ENCODE measurements around the gene EFS. TPM values are rescaled to one million over a fixed set of nuclear protein-coding genes. Genes with fewer than 3 reads are reported as not detected.

The EFS gene
- total and polyA plus RNA-seq, 10 of the 15 experiments (the other 5 are each of a cell fraction or from before 2014, with no cell fraction given) = 0.08 TPM; not detected in 9

DNA sequence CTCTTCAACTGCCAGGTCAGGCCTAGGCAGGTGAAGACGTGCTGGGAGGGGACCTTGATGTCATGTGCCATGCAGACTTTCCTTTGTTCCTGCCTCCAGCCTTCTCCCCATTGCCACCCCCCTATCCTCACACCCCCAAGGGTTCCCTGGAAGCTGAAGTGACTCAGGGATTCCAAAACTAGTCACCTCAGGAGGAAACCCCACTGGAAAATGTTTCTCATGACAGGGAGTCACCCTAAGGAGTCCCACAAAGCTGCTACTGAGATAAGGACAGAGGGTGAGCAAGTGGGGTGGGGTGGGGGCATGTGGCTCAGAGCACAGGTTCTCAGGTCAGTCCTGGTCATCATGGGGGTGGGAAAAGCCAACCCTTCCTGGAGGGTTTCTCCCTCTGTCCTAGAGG, 5.2 kb upstream of the EFS start (continued):
- TF ChIP-seq, protein P1, sequence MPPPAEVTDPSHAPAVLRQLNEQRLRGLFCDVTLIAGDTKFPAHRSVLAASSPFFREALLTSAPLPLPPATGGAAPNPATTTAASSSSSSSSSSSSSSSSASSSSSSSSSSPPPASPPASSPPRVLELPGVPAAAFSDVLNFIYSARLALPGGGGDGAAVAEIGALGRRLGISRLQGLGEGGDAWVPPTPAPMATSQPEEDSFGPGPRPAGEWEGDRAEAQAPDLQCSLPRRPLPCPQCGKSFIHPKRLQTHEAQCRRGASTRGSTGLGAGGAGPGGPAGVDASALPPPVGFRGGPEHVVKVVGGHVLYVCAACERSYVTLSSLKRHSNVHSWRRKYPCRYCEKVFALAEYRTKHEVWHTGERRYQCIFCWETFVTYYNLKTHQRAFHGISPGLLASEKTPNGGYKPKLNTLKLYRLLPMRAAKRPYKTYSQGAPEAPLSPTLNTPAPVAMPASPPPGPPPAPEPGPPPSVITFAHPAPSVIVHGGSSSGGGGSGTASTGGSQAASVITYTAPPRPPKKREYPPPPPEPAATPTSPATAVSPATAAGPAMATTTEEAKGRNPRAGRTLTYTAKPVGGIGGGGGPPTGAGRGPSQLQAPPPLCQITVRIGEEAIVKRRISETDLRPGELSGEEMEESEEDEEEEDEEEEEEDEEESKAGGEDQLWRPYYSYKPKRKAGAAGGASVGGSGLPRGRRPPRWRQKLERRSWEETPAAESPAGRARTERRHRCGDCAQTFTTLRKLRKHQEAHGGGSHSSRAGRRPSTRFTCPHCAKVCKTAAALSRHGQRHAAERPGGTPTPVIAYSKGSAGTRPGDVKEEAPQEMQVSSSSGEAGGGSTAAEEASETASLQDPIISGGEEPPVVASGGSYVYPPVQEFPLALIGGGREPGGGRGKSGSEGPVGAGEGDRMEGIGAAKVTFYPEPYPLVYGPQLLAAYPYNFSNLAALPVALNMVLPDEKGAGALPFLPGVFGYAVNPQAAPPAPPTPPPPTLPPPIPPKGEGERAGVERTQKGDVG (CRISPR knock-in tag; IDR thresholded peaks at IDR 0.05) = no peak

- BruUV-seq (replicated peaks) = no TSS peak
- FAIRE-seq (no peak), ATAC-seq (no peak), DNase-seq (ENCODE audit: low read depth, low spot score) (no peak)
- intact Hi-C loops (cut with micrococcal nuclease; ENCODE audit: unreplicated experiment) (no loop called here), in situ Hi-C loops (cut with MboI) (no loop called here)
- Histone ChIP-seq H3K4me3 (no peak overlapping the region), H4K20me1 (ENCODE audit: control insufficient read depth, insufficient read depth) (no peaks in the 10 kb centered on the region), H3K4me1 (ENCODE audit: control insufficient read depth, insufficient read depth, low read length) (no peaks in the 10 kb centered on the region), H2AFZ (ENCODE audit: control insufficient read depth, low read depth, low read length) (no peak overlapping the region), H3K27ac (ENCODE audit: control insufficient read depth, insufficient read depth) (no peak overlapping the region), H3K9me3 (replicated peaks; ENCODE audit: control insufficient read depth, insufficient read depth, low read length) (no peaks in the 10 kb centered on the region), H3K27me3 (replicated peaks in 1 of 2; ENCODE audit: control insufficient read depth in 2 of 2, insufficient read depth in 2 of 2, low read length in 1 of 2) (peaks cover 0 to 8% of the 10 kb centered on the region in 2 experiments; a peak in 3 of 4 replicates), H3K4me2 (ENCODE audit: control insufficient read depth, insufficient read depth) (no peak overlapping the region), H3K79me2 (ENCODE audit: control insufficient read depth, insufficient read depth, low read length) (no peaks in the 10 kb centered on the region), H3K9ac (ENCODE audit: control insufficient read depth, insufficient read depth, low read length) (no peak overlapping the region), H3K36me3 (ENCODE audit: control insufficient read depth in 2 of 2, insufficient read depth in 2 of 2, low read length in 1 of 2) (no peaks in the 10 kb centered on the region)
- whole genome bisulfite sequencing (ENCODE audit: insufficient coverage, insufficient replicate concordance, low lambda C conversion rate, missing lambda C conversion rate) = 72% methylated on average over 12 of the region's 34 CpGs
- RAD21 ChIA-PET (ENCODE audit: unreplicated experiment) = no interaction called here
- SMC1A ChIA-PET (ENCODE audit: uncharacterized antibody, unreplicated experiment) = no interaction called here
- POLR2A ChIA-PET = no interaction called here
- CTCF ChIA-PET = no interaction called here
- TF ChIP-seq MYB (IDR thresholded peaks at IDR 0.05; ENCODE audit: borderline replicate concordance, low read depth, low read length) (no peak), CEBPZ (IDR thresholded peaks at IDR 0.05; ENCODE audit: low read depth, low read length) (no peak), LARP7 (IDR thresholded peaks at IDR 0.05) (no peak), JUND (IDR thresholded peaks at IDR 0.05; ENCODE audit: low read depth, low read length) (no peak), ZNF24 (IDR thresholded peaks at IDR 0.05) (no peak), KAT2A (conservative IDR thresholded peaks at IDR 0.05; ENCODE audit: control insufficient read depth, low read depth, low read length) (no peak), CHD1 (IDR thresholded peaks at IDR 0.05; ENCODE audit: low read depth, low read length) (no peak), ATF7 (IDR thresholded peaks at IDR 0.05; ENCODE audit: low read depth) (no peak), ZZZ3 (IDR thresholded peaks at IDR 0.05; ENCODE audit: control insufficient read depth, insufficient read length, low read depth) (no peak), CREB1 (IDR thresholded peaks at IDR 0.05; ENCODE audit: low read depth) (no peak), NFYA (IDR thresholded peaks at IDR 0.05; ENCODE audit: borderline replicate concordance, low read depth, low read length) (no peak)
- TF ChIP-seq, protein P2, sequence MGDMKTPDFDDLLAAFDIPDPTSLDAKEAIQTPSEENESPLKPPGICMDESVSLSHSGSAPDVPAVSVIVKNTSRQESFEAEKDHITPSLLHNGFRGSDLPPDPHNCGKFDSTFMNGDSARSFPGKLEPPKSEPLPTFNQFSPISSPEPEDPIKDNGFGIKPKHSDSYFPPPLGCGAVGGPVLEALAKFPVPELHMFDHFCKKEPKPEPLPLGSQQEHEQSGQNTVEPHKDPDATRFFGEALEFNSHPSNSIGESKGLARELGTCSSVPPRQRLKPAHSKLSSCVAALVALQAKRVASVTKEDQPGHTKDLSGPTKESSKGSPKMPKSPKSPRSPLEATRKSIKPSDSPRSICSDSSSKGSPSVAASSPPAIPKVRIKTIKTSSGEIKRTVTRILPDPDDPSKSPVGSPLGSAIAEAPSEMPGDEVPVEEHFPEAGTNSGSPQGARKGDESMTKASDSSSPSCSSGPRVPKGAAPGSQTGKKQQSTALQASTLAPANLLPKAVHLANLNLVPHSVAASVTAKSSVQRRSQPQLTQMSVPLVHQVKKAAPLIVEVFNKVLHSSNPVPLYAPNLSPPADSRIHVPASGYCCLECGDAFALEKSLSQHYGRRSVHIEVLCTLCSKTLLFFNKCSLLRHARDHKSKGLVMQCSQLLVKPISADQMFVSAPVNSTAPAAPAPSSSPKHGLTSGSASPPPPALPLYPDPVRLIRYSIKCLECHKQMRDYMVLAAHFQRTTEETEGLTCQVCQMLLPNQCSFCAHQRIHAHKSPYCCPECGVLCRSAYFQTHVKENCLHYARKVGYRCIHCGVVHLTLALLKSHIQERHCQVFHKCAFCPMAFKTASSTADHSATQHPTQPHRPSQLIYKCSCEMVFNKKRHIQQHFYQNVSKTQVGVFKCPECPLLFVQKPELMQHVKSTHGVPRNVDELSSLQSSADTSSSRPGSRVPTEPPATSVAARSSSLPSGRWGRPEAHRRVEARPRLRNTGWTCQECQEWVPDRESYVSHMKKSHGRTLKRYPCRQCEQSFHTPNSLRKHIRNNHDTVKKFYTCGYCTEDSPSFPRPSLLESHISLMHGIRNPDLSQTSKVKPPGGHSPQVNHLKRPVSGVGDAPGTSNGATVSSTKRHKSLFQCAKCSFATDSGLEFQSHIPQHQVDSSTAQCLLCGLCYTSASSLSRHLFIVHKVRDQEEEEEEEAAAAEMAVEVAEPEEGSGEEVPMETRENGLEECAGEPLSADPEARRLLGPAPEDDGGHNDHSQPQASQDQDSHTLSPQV (IDR thresholded peaks at IDR 0.05) = no peak
These were observed 1.5 kb upstream of the EFS start for GRCh38 chr14:23366426-23366921.
